Adrenal gland (tissue), 12 donors: ENCODE results near the gene WSCD2. TPM values are rescaled to one million over a fixed set of nuclear protein-coding genes. Genes with fewer than 3 reads are reported as not detected.

Experiments used
- DNase-seq, 7 donors: peaks; one replicate each; pipeline ENCODE4 v3.0.0-alpha.2; 2019 to 2020
- H3K27ac ChIP-seq, 5 donors: fragments of 200-600 bp; sonication (generic) in 4 of 5; 1 replicate in 3 of 5; 2 replicates in 2 of 5; pipeline versions ENCODE4 v1.5.1 to v1.8.0; 2016 to 2020; ENCODE audit warnings: mild to moderate bottlenecking in 1 of 5
- H3K27me3 ChIP-seq: fragments of 200-600 bp; 2 replicates; pipeline ENCODE4 v1.8.0; 2021
- H3K36me3 ChIP-seq, 2 donors: fragments of 200-600 bp; replicated peaks in 1 of 2; 1 replicate in 1 of 2; 2 replicates in 1 of 2; pipeline versions ENCODE4 v1.5.1 to v1.8.0; 2018 to 2022
- H3K4me1 ChIP-seq, 2 donors: fragments of 200-600 bp; replicated peaks in 1 of 2; 1 replicate in 1 of 2; 2 replicates in 1 of 2; pipeline versions ENCODE4 v1.5.1 to v1.8.0; 2018 to 2021
- H3K4me3 ChIP-seq, 4 donors: fragments of 200-600 bp; sonication (generic) in 3 of 4; one replicate each; pipeline ENCODE4 v1.5.1; 2016 to 2018
- H3K9me3 ChIP-seq, 3 donors: fragments of 200-600 bp; sonication (generic) in 1 of 3; replicated peaks in 1 of 3; 1 replicate in 2 of 3; 2 replicates in 1 of 3; pipeline versions ENCODE4 v1.5.1 to v1.8.0; 2016 to 2021
- CTCF ChIP-seq, 6 experiments: fragments of 450-650 bp in 4 of 6; fragments of 200-600 bp in 2 of 6; sonication (generic) in 1 of 6; IDR thresholded peaks; 1 replicate in 5 of 6; 2 replicates in 1 of 6; pipeline versions ENCODE4 v1.5.1 to v1.8.0; 2016 to 2021; ENCODE audit warnings: antibody characterized with exemption in 6 of 6, mild to moderate bottlenecking in 2 of 6, moderate library complexity in 1 of 6
- POLR2A ChIP-seq, 2 donors: fragments of 450-650 bp; IDR thresholded peaks; one replicate each; pipeline ENCODE4 v1.6.1; 2017; ENCODE audit warnings: antibody characterized with exemption in 2 of 2, mild to moderate bottlenecking in 2 of 2, moderate library complexity in 1 of 2
- WGBS, 4 donors: extraction: QIAGEN DNeasy Blood & Tissue Kit in 2 of 4; methylation state at CpG; one replicate each; pipeline versions ENCODE4 v1.1.5 to v1.1.7; 2013 to 2017; 5-methylcytosine and 5-hydroxymethylcytosine counted together
- intact Hi-C, 2 donors: fragments of 100-400 bp; cut with DNase I; formaldehyde crosslinking; loops; one replicate each; pipeline versions ENCODE4 v1.14.1 to v1.15.0; 2022 to 2023
- polyA plus RNA-seq, 3 donors: library from polyadenylated mRNA; stranded (reverse); fragments of 200-250 nt in 2 of 3; fragments of 350-450 nt in 1 of 3; fragmentation: Illumina TruSeq in 1 of 3; extraction: RNeasy Lipid Tissue Mini Kit (QIAGEN cat#74804) in 1 of 3; gene quantifications; one replicate each; pipeline ENCODE4 v1.2.3, GENCODE V29; 2013 to 2014
- total RNA-seq, 9 donors: library from RNA; depleted of rRNA in 4 of 9; stranded (reverse); fragments of >200 nt in 4 of 9; fragments of 120-200 nt in 1 of 9; fragmentation: NEBNext Ultra II Directional in 1 of 9; extraction: Animal tissue kit (Norgen Biotek cat#: 25700) in 1 of 9; gene quantifications; one replicate each; pipeline versions ENCODE4 v1.1.0 to v1.2.4, GENCODE V29; 2013 to 2023
- donor health status: healthy with polysubstance abuse.
- donor health status: Bipolar disorder and iron deficiency.
- donor health status: DM: yes; HTN: yes; CAD: no.
- donor health status: DM: no; HTN: no; CAD: no.
- donor health status: DM: no; HTN: no; CAD: no.
- donor health status: DM: yes; HTN: yes; CAD: no.

WSCD2 gene
- total and polyA plus RNA-seq, 12 donors, result 0.18 to 2.9 (median 0.69) TPM

GRCh38 chr12:108104657-108105056 is 24.4 kb upstream of the WSCD2 start:
- intact Hi-C loops, result no loop called here
- Histone ChIP-seq H3K27ac (no peak overlapping the region), H3K9me3 (no peaks in the 10 kb centered on the region)

GRCh38 chr12:108106599-108106998 is 22.5 kb upstream of the WSCD2 start:
- Histone ChIP-seq H3K4me1 (no peaks in the 10 kb centered on the region), H3K4me3 (no peak overlapping the region), H3K27ac (no peak overlapping the region), H3K27me3 (peaks cover 11% of the 10 kb centered on the region), H3K9me3 (no peaks in the 10 kb centered on the region), H3K36me3 (no peaks in the 10 kb centered on the region)
- intact Hi-C loops, result no loop called here
- DNase-seq, result no peak
- TF ChIP-seq POLR2A (IDR thresholded peaks at IDR 0.05) (no peak), CTCF (IDR thresholded peaks at IDR 0.05) (no peak)
- 50 to 78% (median 75%) methylated on average over 1 of the region's 1 CpG; no CpG with 5 or more reads in 1 of the 4 donors for WGBS, 4 donors

More at GRCh38 chr12:108104657-108105056, 24.4 kb upstream of the WSCD2 start:
- TF ChIP-seq CTCF (IDR thresholded peaks at IDR 0.05) (no peak), POLR2A (IDR thresholded peaks at IDR 0.05) (no peak)
- DNase-seq, result no peak
- Histone ChIP-seq H3K27me3 (peaks cover 11% of the 10 kb centered on the region), H3K4me1 (no peaks in the 10 kb centered on the region), H3K4me3 (no peak overlapping the region), H3K36me3 (no peaks in the 10 kb centered on the region)
- WGBS, 4 donors, result 33 to 82% (median 75%) methylated on average over 1 of the region's 1 CpG

GRCh38 chr12:108107293-108107692 is 21.8 kb upstream of the WSCD2 start:
- Histone ChIP-seq H3K27me3 (peaks cover 11% of the 10 kb centered on the region), H3K4me3 (no peak overlapping the region), H3K9me3 (no peaks in the 10 kb centered on the region), H3K4me1 (no peaks in the 10 kb centered on the region), H3K27ac (no peak overlapping the region), H3K36me3 (no peaks in the 10 kb centered on the region)
- DNase-seq, result no peak
- intact Hi-C loops, result no loop called here
- WGBS, 4 donors, result 73 to 82% (median 79%) methylated on average over 4 of the region's 4 CpGs
- TF ChIP-seq POLR2A (IDR thresholded peaks at IDR 0.05) (no peak), CTCF (IDR thresholded peaks at IDR 0.05) (no peak)

GRCh38 chr12:108109504-108109903 is 19.6 kb upstream of the WSCD2 start:
- WGBS, 4 donors, result 54 to 62% (median 59%) methylated on average over 3 of the region's 3 CpGs
- TF ChIP-seq CTCF (IDR thresholded peaks at IDR 0.05), result no peak
- TF ChIP-seq POLR2A (IDR thresholded peaks at IDR 0.05), result no peak
- intact Hi-C loops, result no loop called here

More at GRCh38 chr12:108109504-108109903, 19.6 kb upstream of the WSCD2 start:
- Histone ChIP-seq H3K27ac (no peak overlapping the region), H3K27me3 (peaks cover 11% of the 10 kb centered on the region), H3K9me3 (no peaks in the 10 kb centered on the region), H3K36me3 (no peaks in the 10 kb centered on the region), H3K4me3 (no peak overlapping the region), H3K4me1 (no peaks in the 10 kb centered on the region)
- DNase-seq, result no peak
